GM21619 (cell line): ENCODE measurements around the gene HAUS7.
"Not testable (repeated sequence)": the region's sequence is repeated elsewhere in the genome, so short reads cannot be mapped to it uniquely, and the experiment has no call there.

Source experiments
- ATAC-seq: cut with Tn5 transposase; IDR thresholded peaks from one replicate; pipeline ENCODE4 v1.9.1; 2021; ENCODE audit not compliant: unreplicated experiment

HAUS7 gene

GRCh38 chrX:153411255-153411987, 59.0 kb downstream of the HAUS7 start, which contains the start of gene ZFP92:
ZFP92 (plus strand) TSS chrX:153411472; CDS start chrX:153418323, 6,851 bp downstream.
- peak; percentile 71 for ATAC-seq

GRCh38 chrX:153410888-153411254, 59.5 kb downstream of the HAUS7 start:
- ATAC-seq, result no peak

GRCh38 chrX:153410373-153410772, 60.0 kb downstream of the HAUS7 start:
- no peak for ATAC-seq

- no peak for ATAC-seq
These were observed 60.8 kb downstream of the HAUS7 start for GRCh38 chrX:153409414-153410101.

GRCh38 chrX:153408871-153409351, 61.5 kb downstream of the HAUS7 start:
- ATAC-seq, result no peak

GRCh38 chrX:153408221-153408721, 62.1 kb downstream of the HAUS7 start:
- ATAC-seq, result no peak

- no peak for ATAC-seq
These were observed 62.6 kb downstream of the HAUS7 start for GRCh38 chrX:153407736-153408135.

- no peak for ATAC-seq
These were observed 63.5 kb downstream of the HAUS7 start for GRCh38 chrX:153406903-153407302.

GRCh38 chrX:153406011-153406410, 64.4 kb downstream of the HAUS7 start:
- ATAC-seq, result no peak

- ATAC-seq, result no peak
These were observed 65.0 kb downstream of the HAUS7 start for GRCh38 chrX:153405426-153405825.

GRCh38 chrX:153404333-153404732, 66.0 kb downstream of the HAUS7 start:
- not testable (repeated sequence) for ATAC-seq

- ATAC-seq, result no peak
These were observed 69.1 kb downstream of the HAUS7 start, which contains the start of gene PNMA6E for GRCh38 chrX:153401133-153401764. PNMA6E (minus strand) TSS chrX:153401350; CDS start chrX:153398849, 2,501 bp downstream.

- ATAC-seq, result no peak
These were observed 69.9 kb downstream of the HAUS7 start for GRCh38 chrX:153400146-153401132.

- no peak for ATAC-seq
These were observed 72.0 kb downstream of the HAUS7 start for GRCh38 chrX:153398275-153398960.
